ENCODE measurements around the gene CHD9.

DNA sequence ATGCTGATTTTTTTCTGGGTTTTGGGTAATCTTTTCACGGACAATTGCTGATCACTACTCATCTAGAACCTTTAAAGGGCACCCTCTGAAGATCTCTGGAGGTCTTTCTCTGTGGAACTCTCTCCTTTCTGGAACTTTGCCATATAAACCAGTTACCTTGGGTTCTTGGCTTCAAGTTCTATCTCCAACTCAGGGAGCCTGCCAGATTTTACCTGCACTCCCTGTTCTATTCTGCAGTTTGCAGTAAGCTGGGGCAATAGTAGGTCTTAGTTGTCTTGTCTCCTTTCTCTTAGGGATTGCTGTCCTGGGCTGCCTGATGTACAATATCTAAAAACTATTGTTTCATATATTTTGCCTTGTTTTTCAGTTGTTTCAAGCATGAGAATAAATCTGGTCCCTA is 120.3 kb downstream of the CHD9 start:
- TF ChIP-seq, protein P1, sequence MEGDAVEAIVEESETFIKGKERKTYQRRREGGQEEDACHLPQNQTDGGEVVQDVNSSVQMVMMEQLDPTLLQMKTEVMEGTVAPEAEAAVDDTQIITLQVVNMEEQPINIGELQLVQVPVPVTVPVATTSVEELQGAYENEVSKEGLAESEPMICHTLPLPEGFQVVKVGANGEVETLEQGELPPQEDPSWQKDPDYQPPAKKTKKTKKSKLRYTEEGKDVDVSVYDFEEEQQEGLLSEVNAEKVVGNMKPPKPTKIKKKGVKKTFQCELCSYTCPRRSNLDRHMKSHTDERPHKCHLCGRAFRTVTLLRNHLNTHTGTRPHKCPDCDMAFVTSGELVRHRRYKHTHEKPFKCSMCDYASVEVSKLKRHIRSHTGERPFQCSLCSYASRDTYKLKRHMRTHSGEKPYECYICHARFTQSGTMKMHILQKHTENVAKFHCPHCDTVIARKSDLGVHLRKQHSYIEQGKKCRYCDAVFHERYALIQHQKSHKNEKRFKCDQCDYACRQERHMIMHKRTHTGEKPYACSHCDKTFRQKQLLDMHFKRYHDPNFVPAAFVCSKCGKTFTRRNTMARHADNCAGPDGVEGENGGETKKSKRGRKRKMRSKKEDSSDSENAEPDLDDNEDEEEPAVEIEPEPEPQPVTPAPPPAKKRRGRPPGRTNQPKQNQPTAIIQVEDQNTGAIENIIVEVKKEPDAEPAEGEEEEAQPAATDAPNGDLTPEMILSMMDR (IDR thresholded peaks at IDR 0.05), result no peak
- no peak for TF ChIP-seq EP300 (IDR thresholded peaks at IDR 0.05; ENCODE audit: low read depth)
